Hematopoietic multipotent progenitor cell treated with erythropoietin and hydrocortisone succinate and interleukin-3 and kit ligand, for 8 days (in vitro differentiated cells): ENCODE data around the gene NCOR1.

Experiments
- DNase-seq: peaks from one replicate; pipeline ENCODE4 v3.0.0-alpha.2; 2015

NCOR1 gene

GRCh38 chr17:16025202-16025601 lies 190.1 kb downstream of the NCOR1 start:
- no peak for DNase-seq

GRCh38 chr17:16023881-16024280 lies 191.5 kb downstream of the NCOR1 start:
- DNase-seq, result no peak

GRCh38 chr17:16019347-16019746 lies 196.0 kb downstream of the NCOR1 start:
- no peak for DNase-seq

- DNase-seq, result no peak
Observed at GRCh38 chr17:16013943-16014407, 201.4 kb downstream of the NCOR1 start.

- peak; percentile 27 for DNase-seq
Observed at GRCh38 chr17:16007439-16007838, 207.9 kb downstream of the NCOR1 start.

GRCh38 chr17:16005636-16006035 lies 209.7 kb downstream of the NCOR1 start:
- no peak for DNase-seq

- no peak for DNase-seq
Observed at GRCh38 chr17:16003841-16004240, 211.5 kb downstream of the NCOR1 start.

- DNase-seq, result no peak
Observed at GRCh38 chr17:16002708-16003260, 212.6 kb downstream of the NCOR1 start.

GRCh38 chr17:16001226-16001897 lies 214.0 kb downstream of the NCOR1 start:
- no peak for DNase-seq

- DNase-seq, result peak; percentile 39
Observed at GRCh38 chr17:15999974-16000827, 215.1 kb downstream of the NCOR1 start.

- DNase-seq, result peak; percentile 93
Observed at GRCh38 chr17:15999141-15999973, 216.0 kb downstream of the NCOR1 start, which contains the start of the genes TTC19 and ZSWIM7. TSS of gene TTC19 (plus strand) at chr17:15999824. CDS start at chr17:15999849, 25 bp downstream. TSS of gene ZSWIM7 (minus strand) at chr17:15999704. CDS start at chr17:15999594, 110 bp downstream.

- no peak for DNase-seq
Observed at GRCh38 chr17:15998031-15998562, 217.2 kb downstream of the NCOR1 start.

GRCh38 chr17:15996322-15996721 lies 219.0 kb downstream of the NCOR1 start:
- DNase-seq, result no peak

- DNase-seq, result peak; percentile 62
Observed at GRCh38 chr17:15981646-15982580, 233.4 kb downstream of the NCOR1 start.

- DNase-seq, result peak; percentile 48
Observed at GRCh38 chr17:15981208-15981607, 234.1 kb downstream of the NCOR1 start.
